GM19238 (cell line): ENCODE measurements around the gene HSPB6.

Experiments
- DNase-seq: peaks from one replicate; pipeline ENCODE4 v3.0.0; 2011; ENCODE audit warnings: low spot score; ENCODE audit not compliant: insufficient read length

HSPB6 gene

GRCh38 chr19:35717665-35718344 is 39.0 kb downstream of the HSPB6 start, which contains the start of gene KMT2B:
TSS of gene KMT2B (plus strand) at chr19:35718003. CDS start at chr19:35718019, 16 bp downstream.
- DNase-seq = peak; percentile 99

GRCh38 chr19:35716801-35717664 is 39.8 kb downstream of the HSPB6 start:
- peak; percentile 74 for DNase-seq

GRCh38 chr19:35715981-35716800 is 40.6 kb downstream of the HSPB6 start:
- DNase-seq = no peak

GRCh38 chr19:35715355-35715809 is 41.4 kb downstream of the HSPB6 start:
- no peak for DNase-seq

- DNase-seq = no peak
These were observed 42.1 kb downstream of the HSPB6 start for GRCh38 chr19:35714601-35715354.

- DNase-seq = no peak
These were observed 42.8 kb downstream of the HSPB6 start for GRCh38 chr19:35713904-35714495.

- no peak for DNase-seq
These were observed 43.4 kb downstream of the HSPB6 start for GRCh38 chr19:35713506-35713850.

GRCh38 chr19:35712567-35713505 is 44.0 kb downstream of the HSPB6 start:
- peak; percentile 58 for DNase-seq

- peak; percentile 60 for DNase-seq
These were observed 45.8 kb downstream of the HSPB6 start for GRCh38 chr19:35710784-35711723.

- DNase-seq = no peak
These were observed 48.4 kb downstream of the HSPB6 start for GRCh38 chr19:35708391-35708790.
